Right lobe of liver (tissue), 6 donors: ENCODE measurements around the gene CLIP4. TPM values are rescaled to one million over a fixed set of nuclear protein-coding genes. Genes with fewer than 3 reads are reported as not detected.

Experiments
- ATAC-seq, 4 donors: fragments of 200-7000 bp; cut with Tn5 transposase; one replicate each; pipeline ENCODE4 v1.9.1; 2020; ENCODE audit warnings: mild to moderate bottlenecking in 4 of 4, moderate library complexity in 4 of 4
- DNase-seq, 3 donors: peaks; one replicate each; pipeline ENCODE4 v3.0.0-alpha.2; 2020
- H3K27ac ChIP-seq, 3 donors: fragments of 200-600 bp; one replicate each; pipeline ENCODE4 v1.8.0; 2022
- H3K27me3 ChIP-seq, 2 donors: fragments of 200-600 bp; one replicate each; pipeline ENCODE4 v1.8.0; 2022
- H3K36me3 ChIP-seq, 4 donors: fragments of 200-600 bp; sonication (generic) in 1 of 4; one replicate each; pipeline versions ENCODE4 v1.5.1 to v1.8.0; 2017 to 2022; ENCODE audit warnings: control low read depth in 1 of 4
- H3K4me1 ChIP-seq, 4 donors: fragments of 200-600 bp; sonication (generic) in 1 of 4; one replicate each; pipeline versions ENCODE4 v1.5.1 to v1.8.0; 2017 to 2022; ENCODE audit warnings: control low read depth in 1 of 4
- H3K4me3 ChIP-seq, 3 donors: fragments of 200-600 bp; one replicate each; pipeline ENCODE4 v1.8.0; 2022
- H3K9me3 ChIP-seq, 4 donors: fragments of 200-600 bp; sonication (generic) in 1 of 4; one replicate each; pipeline versions ENCODE4 v1.5.1 to v1.8.0; 2017 to 2022; ENCODE audit warnings: control low read depth in 1 of 4
- POLR2A ChIP-seq: fragments of 450-650 bp; IDR thresholded peaks from one replicate; pipeline ENCODE4 v1.6.1; 2017; ENCODE audit warnings: antibody characterized with exemption, mild to moderate bottlenecking
- WGBS: methylation state at CpG from one replicate; pipeline ENCODE4 v1.1.6; 2018; ENCODE audit warnings: low coverage, low lambda C conversion rate; ENCODE audit not compliant: insufficient coverage; ENCODE audit errors: missing lambda C conversion rate; 5-methylcytosine and 5-hydroxymethylcytosine counted together
- intact Hi-C, 2 donors: fragments of 100-400 bp; cut with DNase I; formaldehyde crosslinking; loops; one replicate each; pipeline versions ENCODE4 v1.11.2 to v1.14.1; 2022
- long read RNA-seq: library from polyadenylated mRNA; unstranded; transcript quantifications from one replicate; pipeline ENCODE4 v2.0.0, GENCODE V29; 2019
- total RNA-seq, 6 experiments: library from RNA; depleted of rRNA in 2 of 6; stranded (reverse); fragments of >200 nt in 2 of 6; fragmentation: NEBNext Ultra II Directional in 3 of 6; extraction: Animal tissue kit (Norgen Biotek cat#: 25700) in 3 of 6; gene quantifications; one replicate each; pipeline versions ENCODE4 v1.1.0 to v1.2.4, GENCODE V29; 2016 to 2023
- TF ChIP-seq, protein P1 (sequence below), 4 donors: fragments of 200-600 bp in 3 of 4; fragments of 450-650 bp in 1 of 4; IDR thresholded peaks; one replicate each; pipeline versions ENCODE4 v1.5.1 to v1.8.0; 2016 to 2022; ENCODE audit warnings: antibody characterized with exemption in 4 of 4, mild to moderate bottlenecking in 2 of 4
- donor health status: DM: no; HTN: yes; CAD: no.
- donor health status: DM: no; HTN: no; CAD: no.
- donor health status: DM: no; HTN: no; CAD: no.
- donor health status: DM: no; HTN: yes; CAD: no.
- donor health status: DM: no; HTN: yes; CAD: no.

Gene CLIP4, protein sequence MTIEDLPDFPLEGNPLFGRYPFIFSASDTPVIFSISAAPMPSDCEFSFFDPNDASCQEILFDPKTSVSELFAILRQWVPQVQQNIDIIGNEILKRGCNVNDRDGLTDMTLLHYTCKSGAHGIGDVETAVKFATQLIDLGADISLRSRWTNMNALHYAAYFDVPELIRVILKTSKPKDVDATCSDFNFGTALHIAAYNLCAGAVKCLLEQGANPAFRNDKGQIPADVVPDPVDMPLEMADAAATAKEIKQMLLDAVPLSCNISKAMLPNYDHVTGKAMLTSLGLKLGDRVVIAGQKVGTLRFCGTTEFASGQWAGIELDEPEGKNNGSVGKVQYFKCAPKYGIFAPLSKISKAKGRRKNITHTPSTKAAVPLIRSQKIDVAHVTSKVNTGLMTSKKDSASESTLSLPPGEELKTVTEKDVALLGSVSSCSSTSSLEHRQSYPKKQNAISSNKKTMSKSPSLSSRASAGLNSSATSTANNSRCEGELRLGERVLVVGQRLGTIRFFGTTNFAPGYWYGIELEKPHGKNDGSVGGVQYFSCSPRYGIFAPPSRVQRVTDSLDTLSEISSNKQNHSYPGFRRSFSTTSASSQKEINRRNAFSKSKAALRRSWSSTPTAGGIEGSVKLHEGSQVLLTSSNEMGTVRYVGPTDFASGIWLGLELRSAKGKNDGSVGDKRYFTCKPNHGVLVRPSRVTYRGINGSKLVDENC
- total RNA-seq: 1 to 10 TPM; 2.7 to 7.3 (median 5.3) TPM
- long read RNA-seq: 0 reads

- intact Hi-C loops: no loop called here
- peak within 1 kb of the TSS; percentile 45 to 63 (median 51) for H3K4me3 ChIP-seq
- TF ChIP-seq POLR2A: peak; percentile 44
- TF ChIP-seq, protein P1, sequence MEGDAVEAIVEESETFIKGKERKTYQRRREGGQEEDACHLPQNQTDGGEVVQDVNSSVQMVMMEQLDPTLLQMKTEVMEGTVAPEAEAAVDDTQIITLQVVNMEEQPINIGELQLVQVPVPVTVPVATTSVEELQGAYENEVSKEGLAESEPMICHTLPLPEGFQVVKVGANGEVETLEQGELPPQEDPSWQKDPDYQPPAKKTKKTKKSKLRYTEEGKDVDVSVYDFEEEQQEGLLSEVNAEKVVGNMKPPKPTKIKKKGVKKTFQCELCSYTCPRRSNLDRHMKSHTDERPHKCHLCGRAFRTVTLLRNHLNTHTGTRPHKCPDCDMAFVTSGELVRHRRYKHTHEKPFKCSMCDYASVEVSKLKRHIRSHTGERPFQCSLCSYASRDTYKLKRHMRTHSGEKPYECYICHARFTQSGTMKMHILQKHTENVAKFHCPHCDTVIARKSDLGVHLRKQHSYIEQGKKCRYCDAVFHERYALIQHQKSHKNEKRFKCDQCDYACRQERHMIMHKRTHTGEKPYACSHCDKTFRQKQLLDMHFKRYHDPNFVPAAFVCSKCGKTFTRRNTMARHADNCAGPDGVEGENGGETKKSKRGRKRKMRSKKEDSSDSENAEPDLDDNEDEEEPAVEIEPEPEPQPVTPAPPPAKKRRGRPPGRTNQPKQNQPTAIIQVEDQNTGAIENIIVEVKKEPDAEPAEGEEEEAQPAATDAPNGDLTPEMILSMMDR (IDR thresholded peaks at IDR 0.05): no peak
- H3K36me3 ChIP-seq: no peaks in the 10 kb centered on the region
- H3K9me3 ChIP-seq: no peaks in the 10 kb centered on the region
- peak; percentile 50 to 64 (median 61) for DNase-seq
- peak; percentile 51 to 72 (median 68) for ATAC-seq
- peak within 1 kb of the TSS; percentile 62 to 77 (median 74) for H3K27ac ChIP-seq
- H3K27me3 ChIP-seq: no peaks in the 10 kb centered on the region
- no peaks in the 10 kb centered on the region for H3K4me1 ChIP-seq
- 24% methylated on average over 10 of the region's 76 CpGs for WGBS
These were observed at the start of gene CLIP4 for GRCh38 chr2:29114946-29115609. TSS of gene CLIP4 (plus strand) at chr2:29115415. CDS start at chr2:29121389, 5,974 bp downstream.

DNA sequence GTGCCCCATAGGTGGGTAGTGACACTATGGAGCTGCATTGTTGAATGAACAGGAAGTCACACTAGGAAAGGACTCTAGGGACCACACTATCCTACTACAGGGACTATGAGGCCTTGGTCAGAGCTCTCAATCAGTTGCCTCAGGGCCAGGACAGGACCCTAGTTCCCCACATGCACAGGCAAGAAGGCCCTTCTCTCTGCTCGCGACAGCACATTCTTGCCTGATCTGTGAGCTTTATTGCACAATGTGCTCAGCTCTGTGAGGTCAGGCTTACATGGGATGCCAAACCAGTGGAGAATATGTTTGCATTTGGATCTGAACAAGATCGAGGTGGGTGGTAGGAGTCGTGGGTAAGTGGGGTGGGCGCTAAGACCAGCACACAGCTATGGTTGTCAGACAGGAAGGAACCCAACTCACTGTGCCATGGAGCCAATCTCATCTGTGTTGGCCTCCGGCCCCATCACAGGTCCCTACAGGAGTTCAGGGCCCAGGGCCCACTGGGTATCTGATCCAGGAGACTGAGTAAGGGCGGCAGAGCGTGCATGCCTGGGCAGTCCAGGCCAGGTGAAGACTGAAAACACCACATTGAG is 48.8 kb upstream of the CLIP4 start:
- 34% methylated on average over 5 of the region's 8 CpGs for WGBS
- Histone ChIP-seq H3K36me3 (no peaks in the 10 kb centered on the region), H3K27me3 (no peaks in the 10 kb centered on the region), H3K4me1 (no peaks in the 10 kb centered on the region), H3K27ac (no peak overlapping the region), H3K4me3 (no peak overlapping the region), H3K9me3 (no peaks in the 10 kb centered on the region)
- TF ChIP-seq, protein P1 (IDR thresholded peaks at IDR 0.05): no peak
- no peak for TF ChIP-seq POLR2A
- peak in 1 of 4 donors; percentile 60 for ATAC-seq
- DNase-seq: no peak
- intact Hi-C loops: no loop called here

- Histone ChIP-seq H3K27ac (no peak overlapping the region), H3K36me3 (no peaks in the 10 kb centered on the region), H3K9me3 (no peaks in the 10 kb centered on the region), H3K4me3 (no peak overlapping the region), H3K27me3 (no peaks in the 10 kb centered on the region), H3K4me1 (no peaks in the 10 kb centered on the region)
- no peak for DNase-seq
- intact Hi-C loops: no loop called here
- TF ChIP-seq, protein P1 (IDR thresholded peaks at IDR 0.05): no peak
- no peak for TF ChIP-seq POLR2A
- no peak for ATAC-seq
- WGBS: 80% methylated on average over 1 of the region's 7 CpGs
These were observed 48.1 kb upstream of the CLIP4 start for GRCh38 chr2:29066997-29067605.

GRCh38 chr2:29068513-29068912 is 46.7 kb upstream of the CLIP4 start:
- 74% methylated on average over 7 of the region's 7 CpGs for WGBS

More at GRCh38 chr2:29068513-29068912, 46.7 kb upstream of the CLIP4 start:
- no peak overlapping the region for H3K27ac ChIP-seq
- TF ChIP-seq POLR2A: no peak
- TF ChIP-seq, protein P1 (IDR thresholded peaks at IDR 0.05): no peak
- ATAC-seq (no peak), DNase-seq (no peak)
- no peaks in the 10 kb centered on the region for H3K36me3 ChIP-seq
- no peaks in the 10 kb centered on the region for H3K4me1 ChIP-seq
- H3K27me3 ChIP-seq: no peaks in the 10 kb centered on the region
- intact Hi-C loops: no loop called here
- H3K4me3 ChIP-seq: no peak overlapping the region
- H3K9me3 ChIP-seq: no peaks in the 10 kb centered on the region
